ENCODE data around the gene NPBWR2. TPM values are rescaled to one million over a fixed set of nuclear protein-coding genes. Genes with fewer than 3 reads are reported as not detected.

NPBWR2 gene
- total RNA-seq, 1 experiment from 2014 or later, result not detected

- no peak overlapping the region for H3K4me3 ChIP-seq
- H3K9me3 ChIP-seq (replicated peaks), result no peaks in the 10 kb centered on the region
- H3K27ac ChIP-seq, result no peak overlapping the region
- H3K4me1 ChIP-seq (replicated peaks), result no peaks in the 10 kb centered on the region
- no peaks in the 10 kb centered on the region for H3K36me3 ChIP-seq
- peaks cover 43% of the 10 kb centered on the region for H3K27me3 ChIP-seq (replicated peaks)
- peak in 1 of 2 experiments; percentile 39 for DNase-seq (ENCODE audit: low read depth in 1 of 2, low spot score in 2 of 2)
Observed at GRCh38 chr20:64108731-64109681, 1.6 kb upstream of the NPBWR2 start.

DNA sequence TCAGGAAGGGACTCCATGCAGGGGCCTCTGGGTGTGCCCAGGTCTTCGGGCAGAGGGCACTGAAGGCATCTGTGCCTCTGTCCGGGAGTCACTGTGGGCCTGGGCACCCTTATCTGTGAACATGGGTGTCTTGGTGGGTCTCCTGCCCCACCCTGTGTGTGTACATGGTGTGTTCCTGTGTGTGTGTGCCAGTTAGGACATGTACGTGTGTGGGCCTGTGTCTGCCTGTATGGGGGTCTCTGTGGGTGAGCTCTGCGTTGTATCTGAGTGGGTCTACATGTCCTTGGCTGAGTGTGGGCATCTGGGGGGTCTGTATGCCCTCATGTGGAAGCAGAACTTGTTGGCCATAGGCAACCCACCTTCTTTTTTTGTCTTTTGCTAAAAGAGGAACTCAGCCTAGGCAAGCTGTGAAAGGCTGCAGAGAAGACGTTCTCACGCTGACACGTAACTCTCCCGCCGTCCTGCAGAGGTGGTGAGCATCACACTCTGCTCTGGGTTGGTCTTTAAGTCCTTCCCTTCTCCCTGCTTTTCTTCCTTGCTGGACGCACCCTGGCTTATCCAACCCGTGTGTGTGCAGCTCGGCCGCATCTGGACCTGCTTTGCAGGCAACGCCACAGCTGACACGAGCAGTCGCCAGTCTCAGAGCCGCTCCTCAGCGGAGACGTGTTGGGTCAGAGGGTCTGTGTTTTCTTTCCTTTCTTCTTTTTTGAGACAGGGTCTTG is 532 bp upstream of the NPBWR2 start:
- H3K36me3 ChIP-seq, result no peaks in the 10 kb centered on the region
- peak in 1 of 2 experiments; percentile 38 for DNase-seq (ENCODE audit: low read depth in 1 of 2, low spot score in 2 of 2)
- no peak overlapping the region for H3K4me3 ChIP-seq
- H3K27ac ChIP-seq, result no peak overlapping the region
- no peaks in the 10 kb centered on the region for H3K4me1 ChIP-seq (replicated peaks)
- no peaks in the 10 kb centered on the region for H3K9me3 ChIP-seq (replicated peaks)
- H3K27me3 ChIP-seq (replicated peaks), result peaks cover 47% of the 10 kb centered on the region

- H3K27ac ChIP-seq, result no peak overlapping the region
- no peaks in the 10 kb centered on the region for H3K36me3 ChIP-seq
- peaks cover 50% of the 10 kb centered on the region for H3K27me3 ChIP-seq (replicated peaks)
- no peak overlapping the region for H3K4me3 ChIP-seq
- peaks cover 4% of the 10 kb centered on the region for H3K4me1 ChIP-seq (replicated peaks)
- H3K9me3 ChIP-seq (replicated peaks), result no peaks in the 10 kb centered on the region
- DNase-seq (ENCODE audit: low read depth in 1 of 2, low spot score in 2 of 2), result peak in 1 of 2 experiments; percentile 29
Observed at GRCh38 chr20:64106435-64106961, 867 bp downstream of the NPBWR2 start.

DNA sequence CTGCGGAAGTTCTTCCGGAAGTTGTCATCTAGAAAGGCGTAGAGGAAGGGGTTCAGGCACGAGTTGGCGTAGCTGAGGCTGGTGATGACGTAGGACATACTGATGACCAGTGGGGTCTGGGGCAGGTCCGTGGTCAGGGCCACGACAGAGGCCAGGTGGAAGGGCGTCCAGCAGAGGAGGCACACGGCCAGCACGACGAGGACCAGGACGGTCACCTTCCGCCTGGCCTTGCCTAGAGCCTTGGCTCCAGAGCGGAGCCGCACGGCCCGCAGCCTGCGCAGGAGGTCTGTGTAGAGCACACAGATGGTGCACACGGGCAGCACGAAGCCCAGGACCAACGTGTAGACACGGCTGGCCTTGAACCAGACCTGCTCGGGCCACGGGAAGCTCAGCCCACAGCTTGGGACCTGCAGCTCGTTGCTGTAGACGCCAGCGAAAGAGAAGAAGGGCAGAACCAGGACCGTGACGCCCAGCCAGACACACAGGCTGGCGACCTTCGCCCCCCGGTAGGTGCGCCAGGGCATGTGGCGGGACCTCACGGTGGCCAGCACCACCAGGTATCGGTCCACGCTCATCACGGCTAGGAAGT is 1.4 kb downstream of the NPBWR2 start:
- Histone ChIP-seq H3K27me3 (replicated peaks) (peaks cover 55% of the 10 kb centered on the region), H3K9me3 (replicated peaks) (no peaks in the 10 kb centered on the region), H3K27ac (no peak overlapping the region), H3K36me3 (no peaks in the 10 kb centered on the region), H3K4me3 (no peak overlapping the region), H3K4me1 (replicated peaks) (peaks cover 4% of the 10 kb centered on the region)
- DNase-seq (ENCODE audit: low read depth in 1 of 2, low spot score in 2 of 2), result no peak

- Histone ChIP-seq H3K36me3 (no peaks in the 10 kb centered on the region), H3K27ac (no peak overlapping the region), H3K4me3 (no peak overlapping the region), H3K4me1 (replicated peaks) (peaks cover 4% of the 10 kb centered on the region), H3K27me3 (replicated peaks) (peaks cover 63% of the 10 kb centered on the region), H3K9me3 (replicated peaks) (no peaks in the 10 kb centered on the region)
- DNase-seq (ENCODE audit: low read depth in 1 of 2, low spot score in 2 of 2), result no peak
Observed at GRCh38 chr20:64104667-64105451, 2.5 kb downstream of the NPBWR2 start.

- Histone ChIP-seq H3K27me3 (replicated peaks) (peaks cover 63% of the 10 kb centered on the region), H3K36me3 (no peaks in the 10 kb centered on the region), H3K4me1 (replicated peaks) (peaks cover 4% of the 10 kb centered on the region), H3K27ac (no peak overlapping the region), H3K9me3 (replicated peaks) (no peaks in the 10 kb centered on the region), H3K4me3 (no peak overlapping the region)
- no peak for DNase-seq (ENCODE audit: low read depth in 1 of 2, low spot score in 2 of 2)
Observed at GRCh38 chr20:64103871-64104666, 3.3 kb downstream of the NPBWR2 start.

- H3K27me3 ChIP-seq (replicated peaks), result peaks cover 54% of the 10 kb centered on the region
- no peaks in the 10 kb centered on the region for H3K36me3 ChIP-seq
Observed at GRCh38 chr20:64102647-64103354, 4.6 kb downstream of the NPBWR2 start.

GRCh38 chr20:64101731-64102621 is 5.4 kb downstream of the NPBWR2 start:
- no peaks in the 10 kb centered on the region for H3K36me3 ChIP-seq
- no peaks in the 10 kb centered on the region; the same call in 1 of the 2 replicates for H3K9me3 ChIP-seq (replicated peaks)
- peaks cover 46% of the 10 kb centered on the region for H3K27me3 ChIP-seq (replicated peaks)
- H3K27ac ChIP-seq, result no peak overlapping the region
- H3K4me1 ChIP-seq (replicated peaks), result peaks cover 4% of the 10 kb centered on the region
- DNase-seq (ENCODE audit: low read depth in 1 of 2, low spot score in 2 of 2), result no peak
- H3K4me3 ChIP-seq, result no peak overlapping the region

More at GRCh38 chr20:64102647-64103354, 4.6 kb downstream of the NPBWR2 start:
- no peak for DNase-seq (ENCODE audit: low read depth in 1 of 2, low spot score in 2 of 2)
- H3K9me3 ChIP-seq (replicated peaks), result no peaks in the 10 kb centered on the region; the same call in 1 of the 2 replicates
- no peak overlapping the region for H3K4me3 ChIP-seq
- peaks cover 4% of the 10 kb centered on the region for H3K4me1 ChIP-seq (replicated peaks)
- H3K27ac ChIP-seq, result no peak overlapping the region

DNA sequence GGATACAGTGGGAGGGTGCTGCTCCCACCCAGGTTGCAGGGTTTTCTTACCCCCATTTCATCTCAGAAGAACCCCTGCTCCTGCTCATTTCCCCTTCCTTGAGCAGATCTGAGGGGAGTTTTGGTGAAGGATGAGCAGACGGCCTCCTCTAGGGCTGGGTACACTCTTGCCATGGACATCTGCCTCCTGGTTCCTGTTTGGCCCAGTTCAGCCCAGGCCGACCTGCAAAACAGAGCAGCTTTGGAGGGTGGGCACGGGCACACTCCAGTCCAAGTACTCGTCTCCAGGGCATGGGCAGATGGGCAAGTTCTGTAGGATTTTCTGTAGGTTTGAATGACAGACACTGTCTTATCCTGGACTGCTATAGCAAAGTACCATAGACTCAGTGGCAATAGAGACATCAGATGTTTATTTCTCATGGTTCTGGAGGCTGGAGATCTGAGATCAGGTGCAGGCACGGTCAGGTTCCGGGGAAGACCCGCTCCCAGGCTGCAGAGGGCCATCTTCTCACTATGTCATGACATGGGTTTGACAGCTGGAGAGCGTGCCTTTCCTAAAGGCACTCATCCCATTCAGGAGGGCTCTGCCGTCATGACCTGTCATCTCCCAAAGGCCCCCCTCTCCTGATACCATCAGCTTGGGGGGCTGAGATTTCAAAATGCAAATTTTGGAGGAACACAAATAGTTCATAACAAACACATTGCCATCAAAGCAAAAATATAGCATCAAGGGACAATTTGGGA is 6.2 kb downstream of the NPBWR2 start:
- H3K36me3 ChIP-seq, result no peaks in the 10 kb centered on the region
- H3K27me3 ChIP-seq (replicated peaks), result peaks cover 41% of the 10 kb centered on the region
- H3K4me3 ChIP-seq, result no peak overlapping the region
- no peaks in the 10 kb centered on the region; the same call in 1 of the 2 replicates for H3K9me3 ChIP-seq (replicated peaks)
- DNase-seq (ENCODE audit: low read depth in 1 of 2, low spot score in 2 of 2), result no peak
- peaks cover 4% of the 10 kb centered on the region for H3K4me1 ChIP-seq (replicated peaks)
- no peak overlapping the region for H3K27ac ChIP-seq

- Histone ChIP-seq H3K4me3 (no peak overlapping the region), H3K27ac (no peak overlapping the region), H3K27me3 (replicated peaks) (peaks cover 41% of the 10 kb centered on the region)
Observed at GRCh38 chr20:64100566-64100888, 6.8 kb downstream of the NPBWR2 start.

More at GRCh38 chr20:64100566-64100888, 6.8 kb downstream of the NPBWR2 start:
- Histone ChIP-seq H3K4me1 (replicated peaks) (peaks cover 4% of the 10 kb centered on the region), H3K9me3 (replicated peaks) (no peaks in the 10 kb centered on the region; the same call in 1 of the 2 replicates), H3K36me3 (no peaks in the 10 kb centered on the region)
- no peak for DNase-seq (ENCODE audit: low read depth in 1 of 2, low spot score in 2 of 2)

Measured in SJSA1 (cell line).